GM19468 (cell line): ENCODE results near the gene BPIFB6.

Experiments used
- ATAC-seq: cut with Tn5 transposase; IDR thresholded peaks from one replicate; pipeline ENCODE4 v1.9.1; 2021; ENCODE audit warnings: mild to moderate bottlenecking, moderate library complexity, moderate number of reproducible peaks; ENCODE audit not compliant: unreplicated experiment; ENCODE audit errors: extremely low read depth

The BPIFB6 gene

GRCh38 chr20:33054381-33054780 lies 22.9 kb downstream of the BPIFB6 start:
- ATAC-seq, result no peak

GRCh38 chr20:33054791-33055190 lies 23.3 kb downstream of the BPIFB6 start:
- no peak for ATAC-seq

- ATAC-seq, result no peak
These were observed 27.7 kb downstream of the BPIFB6 start for GRCh38 chr20:33059136-33059535.

- ATAC-seq, result no peak
These were observed 28.4 kb downstream of the BPIFB6 start for GRCh38 chr20:33059741-33060390.

GRCh38 chr20:33061658-33062028 lies 30.2 kb downstream of the BPIFB6 start:
- no peak for ATAC-seq

- ATAC-seq, result no peak
These were observed 30.8 kb downstream of the BPIFB6 start for GRCh38 chr20:33062105-33062824.

GRCh38 chr20:33062825-33063149 lies 31.3 kb downstream of the BPIFB6 start:
- no peak for ATAC-seq

- ATAC-seq, result no peak
These were observed 31.8 kb downstream of the BPIFB6 start for GRCh38 chr20:33063271-33063670.

- ATAC-seq, result no peak
These were observed 33.3 kb downstream of the BPIFB6 start for GRCh38 chr20:33064572-33065287.

- ATAC-seq, result no peak
These were observed 34.3 kb downstream of the BPIFB6 start for GRCh38 chr20:33065785-33066184.

- ATAC-seq, result no peak
These were observed 36.4 kb downstream of the BPIFB6 start for GRCh38 chr20:33067806-33068205.

- ATAC-seq, result no peak
These were observed 36.9 kb downstream of the BPIFB6 start for GRCh38 chr20:33068251-33068939.

GRCh38 chr20:33069673-33070072 lies 38.2 kb downstream of the BPIFB6 start:
- no peak for ATAC-seq

GRCh38 chr20:33070111-33071053 lies 38.9 kb downstream of the BPIFB6 start:
- ATAC-seq, result no peak

- ATAC-seq, result no peak
These were observed 39.8 kb downstream of the BPIFB6 start for GRCh38 chr20:33071198-33071597.

GRCh38 chr20:33072362-33072761 lies 40.9 kb downstream of the BPIFB6 start:
- ATAC-seq, result no peak

GRCh38 chr20:33072813-33073212 lies 41.4 kb downstream of the BPIFB6 start:
- ATAC-seq, result no peak

- no peak for ATAC-seq
These were observed 43.2 kb downstream of the BPIFB6 start for GRCh38 chr20:33074675-33075074.

GRCh38 chr20:33075281-33075680 lies 43.8 kb downstream of the BPIFB6 start:
- ATAC-seq, result no peak
